HK-2 (cell line): ENCODE measurements around the gene MYH15.

Experiments used
- DNase-seq: peaks from one replicate; pipeline ENCODE4 v3.0.0-alpha.2; 2018; ENCODE audit not compliant: unreplicated experiment

Gene MYH15

DNA sequence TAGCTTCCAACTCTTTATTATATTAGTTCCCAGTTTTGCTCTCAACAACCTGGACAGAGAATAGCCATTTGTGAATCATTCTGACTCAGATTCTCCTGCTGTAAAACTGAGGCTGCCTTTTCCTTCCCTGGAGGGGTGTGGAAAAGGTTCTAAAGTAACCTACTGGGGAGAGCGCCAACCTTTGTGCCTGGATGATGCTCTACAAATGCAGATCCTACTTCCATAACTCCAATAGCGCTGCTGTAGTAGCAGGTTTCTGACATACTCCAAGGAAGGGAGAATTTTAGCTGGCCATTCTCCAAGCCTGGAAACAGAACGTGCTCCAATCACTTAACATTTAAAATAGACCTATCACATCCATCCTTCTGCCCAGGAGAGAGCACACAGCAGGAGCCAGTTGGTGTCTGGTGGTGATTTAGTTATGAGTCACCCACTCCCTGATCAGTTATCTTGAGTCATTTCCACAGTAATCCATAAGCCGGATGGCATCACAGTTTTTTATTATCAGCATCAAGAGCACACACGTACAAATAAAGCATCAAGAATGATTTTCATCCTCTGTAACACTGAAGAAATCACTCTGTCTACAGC, 38.3 kb downstream of the MYH15 start:
- DNase-seq, result peak; percentile 33

DNA sequence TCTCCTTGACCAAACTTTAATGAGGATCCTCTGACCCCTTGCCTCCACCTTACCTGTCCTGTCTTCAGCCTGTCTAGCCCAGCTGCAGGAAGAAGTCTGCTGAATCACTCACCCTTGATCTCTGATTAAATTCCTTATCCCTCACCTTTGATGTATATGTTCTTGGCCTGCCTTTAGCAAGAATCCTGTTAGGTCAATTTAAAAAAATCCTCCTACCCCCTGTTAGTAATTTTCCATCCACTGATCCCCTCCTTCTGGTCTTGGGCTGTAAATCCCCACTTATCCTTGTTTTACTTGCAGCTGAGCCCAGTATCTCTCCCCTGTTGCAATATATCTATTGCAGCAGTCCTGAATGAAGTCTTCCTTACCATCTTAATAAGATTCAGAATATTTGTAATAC, 39.0 kb downstream of the MYH15 start:
- DNase-seq, result no peak

DNA sequence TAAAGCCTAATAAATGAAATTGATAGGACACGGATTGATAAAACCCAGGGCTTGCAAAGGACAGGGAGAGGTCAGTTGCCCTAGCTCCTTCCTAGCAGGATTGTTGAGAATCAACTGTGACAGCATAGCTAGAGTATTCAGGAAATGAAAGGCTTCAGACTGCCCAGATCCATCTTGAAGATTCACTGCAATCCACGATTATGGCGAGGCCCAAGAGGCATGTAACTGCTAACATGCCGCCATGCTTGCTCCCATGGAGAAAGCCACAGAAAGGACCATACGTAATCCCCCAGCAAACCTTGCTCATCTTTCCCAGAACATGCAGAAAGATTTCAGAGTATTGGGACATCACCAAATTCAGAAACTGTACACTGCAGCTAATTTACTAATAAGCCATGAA, 41.3 kb downstream of the MYH15 start:
- DNase-seq, result no peak

DNA sequence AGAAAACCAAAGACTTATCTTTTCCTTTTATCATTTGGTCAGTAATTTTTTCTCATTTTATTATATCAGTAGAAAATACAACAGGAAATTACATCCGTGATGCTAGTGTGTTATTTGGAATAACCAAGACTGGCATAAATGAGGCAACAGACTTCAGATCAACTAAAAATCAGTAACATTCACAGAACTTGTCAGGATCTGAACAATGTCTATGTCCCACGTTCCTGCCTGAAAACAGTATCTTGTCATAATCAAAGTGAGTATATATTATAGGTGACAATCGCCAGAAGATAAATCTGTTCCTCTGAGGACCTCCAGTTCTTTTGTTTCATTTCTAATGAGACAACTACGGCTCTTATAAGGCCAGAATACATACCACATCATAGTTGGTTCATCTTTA, 41.8 kb downstream of the MYH15 start:
- DNase-seq, result no peak

DNA sequence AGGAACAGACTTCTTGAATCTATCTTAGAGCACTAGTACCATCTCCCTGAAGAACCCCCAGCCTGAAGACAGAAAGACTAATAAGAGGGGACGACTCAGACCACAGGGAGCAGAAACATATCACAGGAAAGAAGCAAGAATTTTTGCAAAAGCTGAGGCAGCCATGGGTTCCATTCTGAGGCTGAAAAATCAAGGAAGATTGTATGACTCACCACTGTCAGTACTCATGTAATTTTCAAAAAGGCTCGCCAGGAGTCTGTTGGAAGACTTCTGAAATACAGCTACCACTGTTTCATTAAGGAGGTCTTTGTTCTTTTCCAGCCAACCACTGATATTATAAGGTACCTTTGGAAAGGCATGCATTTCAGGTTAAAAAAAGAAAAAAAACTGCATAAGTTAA, 47.5 kb downstream of the MYH15 start:
- no peak for DNase-seq

DNA sequence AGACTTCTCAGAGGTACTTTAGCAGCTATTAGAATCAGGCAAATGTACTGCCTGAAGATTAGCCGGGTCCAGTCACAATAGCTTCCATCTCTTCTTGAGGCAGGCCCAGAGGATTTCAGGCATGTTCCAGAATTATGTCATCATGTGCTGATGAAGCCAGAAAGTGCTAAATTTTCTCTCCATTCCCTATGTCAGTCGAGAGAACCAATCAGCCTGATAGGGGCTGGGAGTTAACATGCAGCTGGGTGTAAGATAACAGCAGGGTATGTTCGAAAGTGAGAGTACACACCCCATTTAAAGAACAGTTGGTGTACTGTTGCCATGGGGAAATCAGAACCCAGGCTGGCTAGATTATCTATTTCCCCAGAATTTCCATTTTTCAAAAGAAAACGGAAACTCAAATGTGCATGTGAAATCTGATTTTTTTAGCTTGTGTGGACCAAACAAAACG, 48.7 kb downstream of the MYH15 start:
- DNase-seq, result no peak

DNA sequence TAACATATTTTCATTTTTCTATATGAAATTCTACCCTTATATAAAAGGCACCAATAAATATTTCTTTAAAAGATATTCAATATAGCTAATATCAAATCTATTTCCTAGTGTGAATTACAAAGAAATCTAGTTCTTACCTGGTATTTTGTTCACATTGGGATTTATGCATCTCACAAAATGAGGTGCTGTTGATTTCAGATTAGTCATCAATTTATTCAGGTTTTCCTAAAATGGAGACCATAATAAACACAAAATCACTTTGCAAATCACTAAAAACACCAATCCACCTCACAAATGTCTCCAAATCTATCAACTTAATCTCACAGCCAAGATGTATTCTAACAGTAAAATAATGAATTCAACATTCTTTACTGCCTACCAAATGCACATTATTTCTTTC, 51.2 kb downstream of the MYH15 start:
- DNase-seq, result no peak

DNA sequence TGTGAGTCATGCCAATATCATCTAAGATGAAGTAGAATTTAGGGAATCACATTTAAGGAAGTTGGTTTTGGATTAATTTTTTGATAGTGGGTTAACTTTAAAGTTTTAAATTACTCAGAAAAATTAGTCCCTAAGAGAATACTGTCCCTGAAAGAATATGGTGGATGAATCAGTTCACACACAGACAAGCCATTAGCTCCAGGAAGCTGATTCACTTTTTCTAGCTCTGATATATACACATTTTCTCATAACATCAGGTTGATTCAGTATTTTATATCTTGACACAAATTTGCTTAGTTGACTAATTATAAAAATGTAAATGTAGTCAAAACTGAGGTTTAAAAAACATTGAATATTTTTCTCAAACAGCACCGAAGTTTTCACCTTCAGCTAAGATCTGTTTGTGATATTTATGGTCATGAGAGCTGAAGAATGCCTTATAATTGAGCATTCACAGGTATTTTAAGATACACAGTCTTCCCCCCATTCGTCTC, 55.1 kb downstream of the MYH15 start:
- DNase-seq, result no peak

DNA sequence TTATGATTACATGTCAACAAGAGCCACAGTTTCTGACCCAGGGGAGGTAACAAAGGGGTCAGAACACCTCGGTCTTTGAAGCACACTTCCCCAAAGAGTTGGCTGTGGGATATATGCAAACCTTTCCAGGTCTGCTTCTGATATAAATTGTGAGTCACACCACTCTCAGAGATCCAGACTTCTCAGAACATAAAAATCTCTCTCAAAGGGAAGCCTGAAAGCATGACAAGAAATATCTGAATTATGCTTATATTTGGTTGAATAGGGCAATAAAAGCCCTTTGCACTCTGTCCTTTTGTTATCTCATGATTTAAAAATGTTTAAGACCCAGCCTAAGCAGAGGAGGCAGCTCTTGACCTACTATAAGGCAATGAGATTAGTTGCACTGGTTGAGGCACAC, 56.8 kb downstream of the MYH15 start:
- DNase-seq, result no peak

DNA sequence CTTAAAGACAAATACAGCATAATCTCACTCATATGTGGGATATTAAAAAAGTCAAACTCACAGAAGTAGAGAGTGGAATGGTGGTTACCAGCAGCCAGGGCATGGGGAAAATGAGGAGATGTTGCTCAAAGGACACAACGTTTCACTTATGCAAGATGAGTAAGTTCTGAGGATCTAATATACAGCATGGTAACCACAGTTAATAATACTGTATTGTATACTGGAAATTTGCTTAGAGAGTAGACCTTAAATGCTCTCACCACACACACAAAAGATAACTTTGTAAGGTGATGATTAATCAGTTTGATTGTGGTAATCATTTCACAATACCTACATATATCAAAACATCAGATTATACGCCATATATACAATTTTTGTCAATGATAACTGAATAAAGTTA, 60.0 kb downstream of the MYH15 start:
- DNase-seq, result no peak

DNA sequence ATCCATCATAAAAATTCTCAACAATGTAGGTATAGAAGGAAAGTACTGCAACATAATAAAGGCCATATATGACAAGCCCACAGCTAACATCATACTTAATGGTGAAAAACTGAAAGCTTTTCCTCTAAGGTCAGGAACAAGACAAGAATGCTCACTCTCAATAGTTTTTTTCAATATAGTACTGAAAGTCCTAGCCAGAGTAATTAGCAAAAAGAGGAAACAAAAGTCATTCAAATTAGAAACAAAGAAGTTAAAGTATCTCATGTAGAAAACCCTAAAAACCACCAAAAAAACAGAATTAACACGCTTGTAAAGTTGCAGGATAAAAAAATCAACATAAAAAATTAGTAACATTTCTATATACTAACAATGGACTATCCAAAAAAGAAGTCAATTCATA, 61.8 kb downstream of the MYH15 start:
- no peak for DNase-seq

DNA sequence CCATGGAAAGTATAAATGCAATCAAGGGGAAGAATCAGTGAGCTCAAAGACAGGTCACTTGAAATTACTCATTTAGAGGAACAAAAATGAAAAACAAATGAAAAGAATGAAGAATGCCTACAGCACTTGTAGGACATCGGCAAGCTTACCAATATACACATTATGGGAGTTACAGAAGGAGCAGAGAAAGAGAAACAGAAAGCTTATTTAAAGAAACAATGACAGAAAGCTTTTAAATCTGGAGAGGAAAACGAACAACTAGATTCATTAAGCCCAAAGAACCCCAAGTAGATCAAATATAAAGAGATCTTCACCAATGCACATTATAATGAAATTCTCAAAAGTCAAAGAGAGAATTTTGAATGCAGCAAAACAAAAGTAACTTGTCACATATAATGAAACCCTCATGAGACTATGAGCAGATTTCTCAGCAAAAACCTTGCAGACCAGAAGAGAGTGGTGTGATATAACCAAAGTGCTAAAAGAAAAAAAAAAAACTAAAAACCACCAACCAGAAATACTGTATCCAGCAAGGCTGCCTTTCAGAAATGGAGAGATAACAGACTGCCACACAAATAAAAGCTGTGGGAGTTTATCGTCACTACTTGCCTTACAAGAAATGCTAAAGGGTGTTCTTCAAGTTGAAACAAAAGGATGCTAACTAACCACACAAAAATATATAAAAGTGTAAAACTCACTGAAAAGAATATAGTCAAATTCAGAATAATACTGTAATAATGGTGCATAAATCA, 63.1 kb downstream of the MYH15 start:
- no peak for DNase-seq

DNA sequence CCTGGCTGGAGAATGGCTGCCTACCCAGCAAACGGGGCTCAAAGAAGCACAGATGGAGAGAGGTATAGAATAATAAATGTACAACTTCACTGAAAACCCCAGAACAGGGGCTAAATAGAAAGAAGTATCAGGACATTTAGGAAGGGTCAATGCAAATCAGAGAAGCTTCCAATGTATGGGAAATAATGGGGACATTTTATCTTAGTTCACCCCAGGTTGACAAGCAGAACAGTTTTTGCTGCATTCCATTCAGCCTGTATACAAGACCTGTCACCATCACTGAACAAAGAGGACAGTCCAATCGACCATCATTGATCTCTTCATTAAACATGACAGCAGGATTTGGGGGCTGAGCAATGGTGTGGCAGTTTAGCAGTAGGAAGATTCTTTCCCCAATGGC, 68.1 kb downstream of the MYH15 start:
- DNase-seq, result no peak

DNA sequence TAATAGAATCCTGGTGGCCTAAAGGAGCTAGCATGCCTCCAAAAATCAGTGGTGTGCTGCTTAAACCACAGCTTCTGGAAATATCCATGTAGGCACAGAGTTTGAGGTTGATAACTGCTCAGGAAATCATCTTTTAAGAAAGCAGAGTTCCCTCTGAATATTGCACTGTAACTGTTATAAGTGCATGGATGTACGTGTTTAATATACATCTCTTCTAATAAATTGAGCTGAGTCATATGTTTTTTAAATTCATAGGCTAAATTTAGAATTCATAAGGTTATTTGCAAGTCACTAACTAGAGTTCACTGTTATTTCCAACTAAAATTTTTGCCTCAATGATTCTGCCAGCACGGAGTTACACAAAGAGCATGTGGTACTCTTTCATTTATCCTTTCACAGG, 68.9 kb downstream of the MYH15 start:
- DNase-seq, result no peak

DNA sequence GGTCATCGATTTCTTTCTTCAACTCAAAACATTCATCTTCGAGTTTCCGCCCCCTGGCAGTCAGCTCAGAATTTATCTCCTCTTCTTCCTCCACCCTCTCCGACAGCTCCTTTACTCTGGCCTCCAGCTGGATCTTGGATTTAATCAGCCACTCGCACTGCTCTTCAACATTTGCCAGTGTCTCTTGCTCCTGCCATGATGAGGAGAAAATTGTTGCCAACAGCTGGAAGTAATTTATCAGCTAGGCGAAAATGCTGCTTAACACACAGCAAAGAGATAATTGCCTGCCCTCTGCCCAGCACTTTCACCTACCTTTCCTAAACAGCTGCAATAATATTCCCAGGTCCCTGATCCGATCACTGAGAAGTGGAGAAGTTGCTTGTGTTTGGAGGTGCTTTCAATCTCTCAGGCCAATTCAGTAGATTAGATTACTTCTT, 69.3 kb downstream of the MYH15 start:
- DNase-seq, result no peak

DNA sequence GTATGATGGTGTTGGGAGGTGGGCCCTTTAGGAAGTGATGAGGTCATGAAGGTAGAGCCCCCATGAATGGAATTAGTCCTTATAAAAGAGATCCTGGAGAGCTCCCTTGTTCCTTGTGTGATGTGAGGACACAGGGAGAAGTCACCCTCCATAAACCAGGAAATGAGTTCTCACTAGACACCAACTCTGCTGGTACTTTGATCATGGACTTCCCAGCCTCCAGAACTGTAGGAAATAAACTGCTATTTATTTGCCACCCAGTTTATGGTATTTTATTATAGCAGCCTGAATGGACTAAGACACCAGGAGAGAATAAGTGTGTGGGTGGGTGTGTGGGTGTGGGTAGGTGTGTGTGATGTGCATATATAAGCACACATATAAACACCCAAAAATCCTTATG, 71.9 kb downstream of the MYH15 start:
- DNase-seq, result no peak

DNA sequence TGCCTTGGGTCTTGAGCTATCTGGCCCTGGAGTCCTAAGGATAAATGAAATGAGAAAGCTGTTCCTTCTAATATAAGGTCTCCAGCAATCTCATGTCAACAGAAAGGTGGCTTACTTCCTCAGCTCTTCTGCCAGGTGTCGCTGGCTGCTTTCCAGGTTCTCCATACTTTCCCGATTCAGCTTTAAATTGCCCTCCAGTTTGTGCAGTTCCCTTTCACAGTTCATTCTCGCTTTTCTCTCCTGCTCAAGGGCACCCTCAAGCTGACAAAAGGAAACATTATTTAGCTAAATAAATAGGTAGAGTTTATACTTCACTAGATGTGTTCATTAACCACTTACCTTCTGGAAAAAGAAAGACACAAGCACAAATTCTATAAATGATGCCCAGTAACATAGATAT, 73.0 kb downstream of the MYH15 start:
- no peak for DNase-seq

DNA sequence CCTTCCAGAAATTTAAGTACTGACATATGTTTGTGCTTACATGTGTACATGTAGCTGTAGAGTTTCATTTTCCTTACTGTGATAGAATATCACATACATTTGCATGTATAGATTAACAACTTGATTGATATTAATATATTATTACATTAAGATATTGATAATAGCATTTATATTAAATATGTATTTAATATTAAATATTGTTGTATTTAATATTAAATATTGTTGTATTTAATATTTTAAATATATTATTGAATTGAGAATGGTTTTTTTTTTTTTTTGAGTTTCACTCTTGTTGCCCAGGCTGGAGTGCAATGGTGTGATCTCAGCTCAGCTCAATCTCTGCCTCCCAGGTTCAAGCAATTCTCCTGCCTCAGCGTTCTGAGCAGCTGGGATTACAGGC, 76.5 kb downstream of the MYH15 start:
- no peak for DNase-seq

DNA sequence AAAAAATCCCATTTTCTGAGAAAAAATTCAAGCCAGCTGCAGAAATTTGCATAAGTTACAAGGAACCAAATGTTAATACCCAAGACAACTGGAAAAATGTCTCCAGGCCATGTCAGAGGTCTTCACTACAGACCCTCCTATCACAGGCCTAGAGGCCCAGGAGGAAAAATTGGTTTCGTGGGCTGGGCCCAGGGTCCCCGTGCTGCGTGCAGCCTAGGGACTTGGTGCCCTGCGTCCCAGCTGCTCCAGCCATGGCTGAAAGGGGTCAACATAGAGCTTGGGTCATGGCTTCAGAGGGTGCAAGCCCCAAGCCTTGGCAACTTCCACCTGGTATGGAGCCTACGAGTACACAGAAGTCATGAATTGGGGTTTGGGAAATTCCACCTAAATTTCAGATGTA, 78.0 kb downstream of the MYH15 start:
- DNase-seq, result no peak

DNA sequence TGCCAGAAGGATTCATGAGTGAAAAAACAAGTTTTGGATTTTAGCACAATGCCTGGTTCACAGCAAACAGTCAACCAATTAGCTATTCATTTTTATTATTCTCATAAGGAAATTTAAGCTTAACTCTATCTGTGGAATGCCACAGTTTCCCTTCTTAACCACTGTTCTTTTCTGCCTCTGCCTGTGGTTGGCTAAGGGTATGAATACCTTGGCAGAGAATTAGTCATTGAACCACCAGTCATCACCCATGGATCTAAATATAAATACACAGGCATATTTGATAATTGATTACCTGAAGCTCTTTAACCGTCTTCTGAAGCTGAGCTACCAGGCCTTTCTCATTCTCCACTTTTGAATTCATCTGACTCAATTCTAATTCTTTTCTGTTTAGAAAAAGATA, 79.9 kb downstream of the MYH15 start:
- no peak for DNase-seq

DNA sequence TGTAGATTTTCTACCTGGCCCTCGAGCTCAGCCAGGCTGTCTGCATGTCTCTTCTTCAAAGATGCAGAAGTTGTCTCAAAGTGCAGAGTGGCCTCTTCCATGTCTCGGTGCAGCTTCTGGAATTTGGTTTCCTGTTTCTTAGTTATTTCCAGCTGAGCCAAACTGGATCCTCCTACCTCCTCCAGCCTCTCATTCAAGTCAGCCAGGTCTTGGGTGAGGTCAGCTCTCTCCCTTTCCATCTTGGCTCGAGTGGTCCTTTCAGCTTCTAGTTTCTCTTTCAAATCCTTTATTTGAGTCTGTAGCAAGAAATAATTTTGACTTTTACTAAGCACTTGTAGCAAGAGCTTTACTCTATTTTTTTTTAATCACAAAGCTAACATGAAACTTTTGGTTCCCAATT, 81.8 kb downstream of the MYH15 start:
- DNase-seq, result no peak

DNA sequence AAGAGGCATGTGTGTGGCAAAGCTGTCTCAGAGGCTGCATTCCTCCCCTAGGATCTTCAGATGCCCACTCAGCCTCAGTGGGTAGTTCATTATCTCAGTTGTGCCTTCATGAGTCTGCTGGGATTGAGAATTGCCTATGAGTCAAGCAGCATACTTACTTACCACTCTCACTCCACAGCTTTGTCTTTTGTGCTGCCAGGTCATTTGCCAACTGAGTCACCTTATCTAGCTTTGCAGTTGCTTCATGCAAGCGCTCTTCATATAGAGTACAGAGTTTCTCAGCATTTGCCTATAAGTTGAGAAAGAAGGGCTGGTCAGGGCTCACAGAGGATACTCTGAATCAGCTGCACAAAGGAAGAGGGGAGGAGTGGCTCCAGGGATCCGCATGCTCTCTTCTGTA, 89.5 kb downstream of the MYH15 start:
- peak; percentile 1 for DNase-seq

DNA sequence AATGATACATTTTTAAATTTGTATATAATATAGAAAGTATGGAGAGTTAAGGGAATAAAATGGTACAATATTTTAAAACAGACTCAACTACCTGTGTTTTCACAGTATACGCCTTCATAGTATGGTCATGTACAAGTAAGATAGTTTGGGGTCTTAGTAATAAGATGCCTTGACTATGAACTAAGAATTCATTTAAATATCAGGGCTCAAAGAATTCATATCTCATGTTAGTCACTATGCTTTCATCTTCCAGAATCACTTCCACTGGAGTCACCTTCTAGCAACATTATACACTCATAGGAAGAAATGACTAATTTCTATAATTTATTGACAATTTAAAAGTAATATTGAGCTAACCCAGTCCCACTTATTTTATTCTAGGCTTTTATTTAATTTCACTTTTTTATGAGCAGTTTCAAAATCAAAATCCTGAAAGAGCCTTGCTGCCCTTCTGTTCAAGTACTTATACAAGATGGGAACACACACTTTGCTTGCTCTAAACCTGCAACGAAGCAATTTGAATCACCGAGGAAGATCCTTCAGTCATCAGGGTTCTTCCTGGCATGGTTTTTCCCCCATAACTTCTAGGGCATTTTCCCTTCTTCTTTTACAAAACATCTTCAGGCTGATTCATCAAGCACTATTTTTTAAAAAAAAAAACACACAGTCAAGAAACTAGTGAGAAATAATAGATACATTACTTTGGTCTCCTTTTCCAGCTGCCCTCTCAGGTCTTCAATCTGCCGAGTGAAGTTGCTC, 94.1 kb downstream of the MYH15 start:
- no peak for DNase-seq
